Measurements from ENCODE around the gene AGO3.

- TF ChIP-seq MAFK (IDR thresholded peaks at IDR 0.05; ENCODE audit: partially characterized antibody) = no peak
- no peak for TF ChIP-seq CEBPB (IDR thresholded peaks at IDR 0.05)
- TF ChIP-seq RCOR1 (IDR thresholded peaks at IDR 0.05; ENCODE audit: low read depth, low read length) = no peak
- no peak for TF ChIP-seq EP300 (IDR thresholded peaks at IDR 0.05)
- no peak for TF ChIP-seq POLR2A (IDR thresholded peaks at IDR 0.05; ENCODE audit: low read length)
These were observed 27.7 kb downstream of the AGO3 start for GRCh38 chr1:35958558-35958957.
